ENCODE results near the gene EML1.

DNA sequence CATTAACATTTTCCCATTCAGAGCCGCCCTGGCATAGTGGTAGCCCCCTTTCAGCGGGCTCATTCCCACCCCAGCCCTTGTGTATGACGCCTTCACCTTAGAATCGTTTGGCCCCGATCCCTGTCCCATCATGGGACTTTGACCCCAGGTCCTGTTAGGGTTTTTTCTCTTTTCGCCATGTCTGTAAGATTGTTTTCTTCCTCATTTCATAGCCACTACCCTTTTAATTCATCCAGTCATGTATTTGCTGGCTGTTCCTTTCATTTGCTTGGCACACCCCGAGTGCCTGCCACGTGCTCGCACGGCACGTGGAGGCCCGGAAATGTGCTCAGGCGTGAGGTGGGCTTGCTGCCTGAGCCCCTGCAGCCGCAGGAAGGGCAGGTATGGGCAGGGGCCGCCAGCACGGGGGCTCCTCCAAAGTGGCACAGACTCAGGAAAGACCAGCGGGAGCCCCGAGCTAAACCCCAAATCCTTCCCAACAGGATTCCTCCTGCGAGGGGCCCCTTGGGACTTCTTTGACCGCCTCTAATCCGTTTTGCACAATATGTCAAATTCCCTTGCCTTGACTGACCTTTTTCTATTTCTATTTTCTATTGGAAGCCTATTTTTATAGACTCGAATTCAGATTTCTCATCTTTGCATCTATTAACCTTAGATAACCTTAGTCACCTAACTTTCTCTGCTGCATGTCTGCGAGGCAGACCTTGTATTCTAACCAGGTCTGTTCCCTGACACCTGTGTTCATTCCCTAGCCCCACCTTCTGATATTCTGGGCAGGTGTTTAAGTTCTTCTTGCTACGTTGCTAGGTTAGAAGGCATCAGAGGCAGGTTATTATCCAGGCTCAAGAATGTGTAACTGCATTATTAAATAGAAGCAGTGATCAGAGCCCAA lies 114.8 kb downstream of the EML1 start:
- no peak for TF ChIP-seq EP300 (IDR thresholded peaks at IDR 0.05)
- TF ChIP-seq, protein P1, sequence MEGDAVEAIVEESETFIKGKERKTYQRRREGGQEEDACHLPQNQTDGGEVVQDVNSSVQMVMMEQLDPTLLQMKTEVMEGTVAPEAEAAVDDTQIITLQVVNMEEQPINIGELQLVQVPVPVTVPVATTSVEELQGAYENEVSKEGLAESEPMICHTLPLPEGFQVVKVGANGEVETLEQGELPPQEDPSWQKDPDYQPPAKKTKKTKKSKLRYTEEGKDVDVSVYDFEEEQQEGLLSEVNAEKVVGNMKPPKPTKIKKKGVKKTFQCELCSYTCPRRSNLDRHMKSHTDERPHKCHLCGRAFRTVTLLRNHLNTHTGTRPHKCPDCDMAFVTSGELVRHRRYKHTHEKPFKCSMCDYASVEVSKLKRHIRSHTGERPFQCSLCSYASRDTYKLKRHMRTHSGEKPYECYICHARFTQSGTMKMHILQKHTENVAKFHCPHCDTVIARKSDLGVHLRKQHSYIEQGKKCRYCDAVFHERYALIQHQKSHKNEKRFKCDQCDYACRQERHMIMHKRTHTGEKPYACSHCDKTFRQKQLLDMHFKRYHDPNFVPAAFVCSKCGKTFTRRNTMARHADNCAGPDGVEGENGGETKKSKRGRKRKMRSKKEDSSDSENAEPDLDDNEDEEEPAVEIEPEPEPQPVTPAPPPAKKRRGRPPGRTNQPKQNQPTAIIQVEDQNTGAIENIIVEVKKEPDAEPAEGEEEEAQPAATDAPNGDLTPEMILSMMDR (IDR thresholded peaks at IDR 0.05): no peak
- no peak for TF ChIP-seq POLR2A (IDR thresholded peaks at IDR 0.05)
